Muscle layer of duodenum (tissue), 2 donors: ENCODE data around the gene TMEM260.
"Not testable (repeated sequence)": the region's sequence is repeated elsewhere in the genome, so short reads cannot be mapped to it uniquely, and the experiment has no call there.

Experiments used
- H3K27ac ChIP-seq: one replicate; pipeline ENCODE4 v1.7.0; 2013; ENCODE audit warnings: mild to moderate bottlenecking, low read length
- H3K27me3 ChIP-seq: one replicate; pipeline ENCODE4 v1.7.0; 2013; ENCODE audit warnings: low read depth, mild to moderate bottlenecking, control low read depth, low read length
- H3K36me3 ChIP-seq, 2 donors: one replicate each; pipeline ENCODE4 v1.7.0; 2013; ENCODE audit warnings: low read length in 2 of 2, control low read depth in 1 of 2, mild to moderate bottlenecking in 1 of 2; ENCODE audit not compliant: insufficient read depth in 2 of 2, control insufficient read depth in 1 of 2
- H3K4me1 ChIP-seq, 2 donors: one replicate each; pipeline ENCODE4 v1.7.0; 2013; ENCODE audit warnings: low read length in 2 of 2, mild to moderate bottlenecking in 2 of 2, control low read depth in 1 of 2, moderate library complexity in 1 of 2; ENCODE audit not compliant: insufficient read depth in 2 of 2, control insufficient read depth in 1 of 2
- H3K4me3 ChIP-seq, 2 donors: one replicate each; pipeline ENCODE4 v1.7.0; 2013; ENCODE audit warnings: low read length in 2 of 2, low read depth in 1 of 2, mild to moderate bottlenecking in 1 of 2
- H3K9me3 ChIP-seq, 2 donors: one replicate each; pipeline ENCODE4 v1.7.0; 2013; ENCODE audit warnings: low read length in 2 of 2, control low read depth in 1 of 2, mild to moderate bottlenecking in 1 of 2; ENCODE audit not compliant: control insufficient read depth in 1 of 2
- donor health status: healthy.

Gene TMEM260

GRCh38 chr14:56650979-56651378, 71.4 kb downstream of the TMEM260 start:
- no peaks in the 10 kb centered on the region for H3K9me3 ChIP-seq
- H3K4me3 ChIP-seq = no peak overlapping the region
- H3K27me3 ChIP-seq = no peaks in the 10 kb centered on the region
- no peak overlapping the region for H3K27ac ChIP-seq
- H3K36me3 ChIP-seq = peaks cover 7 to 8% of the 10 kb centered on the region in 2 donors
- no peaks in the 10 kb centered on the region for H3K4me1 ChIP-seq

- H3K27me3 ChIP-seq = no peaks in the 10 kb centered on the region
- H3K27ac ChIP-seq = no peak overlapping the region
- H3K4me3 ChIP-seq = no peak overlapping the region
- H3K36me3 ChIP-seq = no peaks in the 10 kb centered on the region
- H3K9me3 ChIP-seq = no peaks in the 10 kb centered on the region
- no peaks in the 10 kb centered on the region for H3K4me1 ChIP-seq
Observed at GRCh38 chr14:56657604-56658003, 78.0 kb downstream of the TMEM260 start.

GRCh38 chr14:56659378-56659777, 79.8 kb downstream of the TMEM260 start:
- Histone ChIP-seq H3K4me3 (no peak overlapping the region), H3K4me1 (no peaks in the 10 kb centered on the region), H3K27ac (no peak overlapping the region)

GRCh38 chr14:56659964-56660551, 80.5 kb downstream of the TMEM260 start:
- no peaks in the 10 kb centered on the region for H3K9me3 ChIP-seq

More at GRCh38 chr14:56659378-56659777, 79.8 kb downstream of the TMEM260 start:
- H3K27me3 ChIP-seq = no peaks in the 10 kb centered on the region
- H3K9me3 ChIP-seq = no peaks in the 10 kb centered on the region
- no peaks in the 10 kb centered on the region for H3K36me3 ChIP-seq

GRCh38 chr14:56660677-56661389, 81.2 kb downstream of the TMEM260 start:
- no peaks in the 10 kb centered on the region for H3K36me3 ChIP-seq

More at GRCh38 chr14:56659964-56660551, 80.5 kb downstream of the TMEM260 start:
- no peaks in the 10 kb centered on the region for H3K27me3 ChIP-seq
- no peak overlapping the region for H3K4me3 ChIP-seq
- H3K27ac ChIP-seq = no peak overlapping the region
- H3K36me3 ChIP-seq = no peaks in the 10 kb centered on the region
- H3K4me1 ChIP-seq = no peaks in the 10 kb centered on the region

GRCh38 chr14:56661478-56661877, 81.9 kb downstream of the TMEM260 start:
- H3K4me3 ChIP-seq = no peak overlapping the region
- no peak overlapping the region for H3K27ac ChIP-seq
- no peaks in the 10 kb centered on the region for H3K4me1 ChIP-seq
- no peaks in the 10 kb centered on the region for H3K27me3 ChIP-seq
- no peaks in the 10 kb centered on the region for H3K36me3 ChIP-seq
- no peaks in the 10 kb centered on the region for H3K9me3 ChIP-seq

More at GRCh38 chr14:56660677-56661389, 81.2 kb downstream of the TMEM260 start:
- Histone ChIP-seq H3K4me1 (no peaks in the 10 kb centered on the region), H3K9me3 (no peaks in the 10 kb centered on the region), H3K27ac (no peak overlapping the region), H3K4me3 (no peak overlapping the region), H3K27me3 (no peaks in the 10 kb centered on the region)

- Histone ChIP-seq H3K9me3 (no peaks in the 10 kb centered on the region), H3K36me3 (no peaks in the 10 kb centered on the region), H3K27ac (no peak overlapping the region), H3K27me3 (no peaks in the 10 kb centered on the region), H3K4me3 (no peak overlapping the region), H3K4me1 (no peaks in the 10 kb centered on the region)
Observed at GRCh38 chr14:56664811-56665421, 85.3 kb downstream of the TMEM260 start.

GRCh38 chr14:56666294-56666693, 86.7 kb downstream of the TMEM260 start:
- Histone ChIP-seq H3K27me3 (no peaks in the 10 kb centered on the region), H3K4me1 (no peaks in the 10 kb centered on the region), H3K4me3 (no peak overlapping the region), H3K9me3 (no peaks in the 10 kb centered on the region), H3K27ac (no peak overlapping the region), H3K36me3 (no peaks in the 10 kb centered on the region)

- H3K4me1 ChIP-seq = no peaks in the 10 kb centered on the region
- H3K36me3 ChIP-seq = no peaks in the 10 kb centered on the region
- no peaks in the 10 kb centered on the region for H3K27me3 ChIP-seq
- H3K4me3 ChIP-seq = no peak overlapping the region
- H3K9me3 ChIP-seq = no peaks in the 10 kb centered on the region
- no peak overlapping the region for H3K27ac ChIP-seq
Observed at GRCh38 chr14:56666716-56667115, 87.1 kb downstream of the TMEM260 start.

GRCh38 chr14:56667290-56667689, 87.7 kb downstream of the TMEM260 start:
- not testable (repeated sequence) for H3K36me3 ChIP-seq, H3K9me3 ChIP-seq, H3K4me3 ChIP-seq, H3K27me3 ChIP-seq, H3K4me1 ChIP-seq, H3K27ac ChIP-seq

GRCh38 chr14:56676042-56676441, 96.4 kb downstream of the TMEM260 start:
- no peaks in the 10 kb centered on the region for H3K27me3 ChIP-seq
- no peak overlapping the region for H3K27ac ChIP-seq
- no peaks in the 10 kb centered on the region for H3K4me1 ChIP-seq
- H3K9me3 ChIP-seq = peaks cover 0 to 7% of the 10 kb centered on the region in 2 donors
- no peaks in the 10 kb centered on the region for H3K36me3 ChIP-seq
- H3K4me3 ChIP-seq = no peak overlapping the region
